Stomach (tissue), 9 donors: ENCODE data around the gene TNS3. TPM values are rescaled to one million over a fixed set of nuclear protein-coding genes. Genes with fewer than 3 reads are reported as not detected.

Experiments
- DNase-seq, 2 donors: peaks; one replicate each; pipeline versions ENCODE4 v3.0.0 to v3.0.0-alpha.2; 2013 to 2019
- H3K27ac ChIP-seq, 5 donors: fragments of 200-600 bp in 4 of 5; sonication (generic) in 4 of 5; one replicate each; pipeline ENCODE4 v1.5.1; 2013 to 2019; ENCODE audit warnings: mild to moderate bottlenecking in 1 of 5, moderate library complexity in 1 of 5
- H3K27me3 ChIP-seq, 3 donors: fragments of 200-600 bp; sonication (generic); one replicate each; pipeline ENCODE4 v1.5.1; 2017 to 2019; ENCODE audit warnings: mixed run types in 1 of 3
- H3K36me3 ChIP-seq, 4 donors: fragments of 200-600 bp; sonication (generic); 1 replicate in 3 of 4; 2 replicates in 1 of 4; pipeline ENCODE4 v1.5.1; 2016 to 2019
- H3K4me1 ChIP-seq, 4 donors: fragments of 200-600 bp; sonication (generic); one replicate each; pipeline ENCODE4 v1.5.1; 2016 to 2019
- H3K4me3 ChIP-seq, 4 donors: fragments of 200-600 bp; sonication (generic) in 3 of 4; one replicate each; pipeline ENCODE4 v1.5.1; 2016 to 2019; ENCODE audit warnings: mild to moderate bottlenecking in 1 of 4
- H3K9me3 ChIP-seq, 4 donors: fragments of 200-600 bp; sonication (generic); one replicate each; pipeline ENCODE4 v1.5.1; 2016 to 2019
- EP300 ChIP-seq: sonication (generic); formaldehyde crosslinking; IDR thresholded peaks from one replicate; pipeline ENCODE4 v1.6.1; 2017; ENCODE audit warnings: antibody characterized with exemption
- POLR2A ChIP-seq, 4 donors: fragments of 450-650 bp; IDR thresholded peaks; one replicate each; pipeline ENCODE4 v1.6.1; 2016; ENCODE audit warnings: antibody characterized with exemption in 4 of 4, control low read depth in 2 of 4, mild to moderate bottlenecking in 1 of 4, moderate library complexity in 1 of 4
- POLR2AphosphoS5 ChIP-seq, 3 donors: sonication (generic); formaldehyde crosslinking; IDR thresholded peaks; one replicate each; pipeline ENCODE4 v1.6.1; 2016; ENCODE audit warnings: antibody characterized with exemption in 3 of 3
- WGBS, 5 donors: extraction: QIAGEN DNeasy Blood & Tissue Kit in 3 of 5; methylation state at CpG; one replicate each; pipeline versions ENCODE4 v1.1.5 to v1.1.7; 2013 to 2018; 5-methylcytosine and 5-hydroxymethylcytosine counted together
- intact Hi-C: fragments of 100-400 bp; cut with DNase I; formaldehyde crosslinking; loops from one replicate; pipeline ENCODE4 v1.15.1; 2023; ENCODE audit warnings: low total_unique reads
- polyA plus RNA-seq, 3 donors: library from polyadenylated mRNA; stranded (reverse); fragments of 200-250 nt; gene quantifications; one replicate each; pipeline ENCODE4 v1.2.3, GENCODE V29; 2013
- total RNA-seq, 5 donors: library from RNA; depleted of rRNA; stranded (reverse); fragments of >200 nt; gene quantifications; one replicate each; pipeline versions ENCODE4 v1.1.0 to v1.2.3, GENCODE V29; 2014 to 2016
- TF ChIP-seq, protein P1 (sequence below), 7 experiments: fragments of 450-650 bp in 4 of 7; fragments of 200-600 bp in 3 of 7; sonication (generic) in 3 of 7; IDR thresholded peaks; one replicate each; pipeline ENCODE4 v1.5.1; 2016 to 2019; ENCODE audit warnings: antibody characterized with exemption in 7 of 7, control low read depth in 2 of 7, mild to moderate bottlenecking in 1 of 7
- donor health status: healthy with polysubstance abuse.
- donor health status: Bipolar disorder and iron deficiency.
- donor health status: healthy.

The TNS3 gene
- total and polyA plus RNA-seq, 8 donors = 10.0 to 105 (median 41.0) TPM

DNA sequence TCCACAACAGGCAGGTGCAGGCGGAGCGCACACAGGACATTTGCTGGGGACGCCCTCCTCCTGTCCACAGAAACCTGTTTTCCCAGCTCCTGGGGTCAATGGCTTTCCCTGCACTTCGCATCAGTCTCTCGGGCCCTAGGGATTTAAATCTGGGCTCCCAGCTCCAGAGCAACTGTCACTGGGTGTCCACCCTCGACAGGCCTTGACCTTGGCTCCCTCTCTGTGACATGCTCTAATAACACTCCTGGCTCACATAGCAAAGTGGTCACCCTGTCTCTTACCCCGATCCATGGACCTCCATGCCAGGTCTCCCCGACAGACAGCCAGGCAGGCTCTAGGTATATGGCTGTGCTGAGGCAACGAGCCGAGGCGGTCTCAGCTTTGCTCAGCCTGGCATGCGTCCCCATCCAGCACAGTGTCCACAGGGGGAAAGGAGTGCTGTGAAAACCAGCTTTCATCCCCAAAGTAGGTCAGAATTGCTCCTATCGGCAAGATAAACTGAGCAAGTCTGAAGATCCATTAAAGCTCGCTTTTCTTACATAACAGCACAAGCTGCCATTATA, 195.6 kb downstream of the TNS3 start:
- H3K36me3 ChIP-seq = peaks cover 10 to 48% (median 32%) of the 10 kb centered on the region in 4 donors
- TF ChIP-seq POLR2A (IDR thresholded peaks at IDR 0.05) = no peak
- TF ChIP-seq, protein P1, sequence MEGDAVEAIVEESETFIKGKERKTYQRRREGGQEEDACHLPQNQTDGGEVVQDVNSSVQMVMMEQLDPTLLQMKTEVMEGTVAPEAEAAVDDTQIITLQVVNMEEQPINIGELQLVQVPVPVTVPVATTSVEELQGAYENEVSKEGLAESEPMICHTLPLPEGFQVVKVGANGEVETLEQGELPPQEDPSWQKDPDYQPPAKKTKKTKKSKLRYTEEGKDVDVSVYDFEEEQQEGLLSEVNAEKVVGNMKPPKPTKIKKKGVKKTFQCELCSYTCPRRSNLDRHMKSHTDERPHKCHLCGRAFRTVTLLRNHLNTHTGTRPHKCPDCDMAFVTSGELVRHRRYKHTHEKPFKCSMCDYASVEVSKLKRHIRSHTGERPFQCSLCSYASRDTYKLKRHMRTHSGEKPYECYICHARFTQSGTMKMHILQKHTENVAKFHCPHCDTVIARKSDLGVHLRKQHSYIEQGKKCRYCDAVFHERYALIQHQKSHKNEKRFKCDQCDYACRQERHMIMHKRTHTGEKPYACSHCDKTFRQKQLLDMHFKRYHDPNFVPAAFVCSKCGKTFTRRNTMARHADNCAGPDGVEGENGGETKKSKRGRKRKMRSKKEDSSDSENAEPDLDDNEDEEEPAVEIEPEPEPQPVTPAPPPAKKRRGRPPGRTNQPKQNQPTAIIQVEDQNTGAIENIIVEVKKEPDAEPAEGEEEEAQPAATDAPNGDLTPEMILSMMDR (IDR thresholded peaks at IDR 0.05) = no peak
- no peak for TF ChIP-seq POLR2AphosphoS5 (IDR thresholded peaks at IDR 0.05)
- no peak for TF ChIP-seq EP300
- no peaks in the 10 kb centered on the region for H3K27me3 ChIP-seq
- no peaks in the 10 kb centered on the region for H3K9me3 ChIP-seq
- H3K4me1 ChIP-seq = peaks cover 31 to 63% (median 42%) of the 10 kb centered on the region in 4 donors
- no peak overlapping the region for H3K4me3 ChIP-seq
- intact Hi-C loops = no loop called here
- DNase-seq = peak in 1 of 2 donors; percentile 22
- peak overlapping the region in 1 of 5 donors; percentile 34 for H3K27ac ChIP-seq
- WGBS, 5 donors = 75 to 89% (median 83%) methylated on average over 12 to 14 of the region's 14 CpGs

DNA sequence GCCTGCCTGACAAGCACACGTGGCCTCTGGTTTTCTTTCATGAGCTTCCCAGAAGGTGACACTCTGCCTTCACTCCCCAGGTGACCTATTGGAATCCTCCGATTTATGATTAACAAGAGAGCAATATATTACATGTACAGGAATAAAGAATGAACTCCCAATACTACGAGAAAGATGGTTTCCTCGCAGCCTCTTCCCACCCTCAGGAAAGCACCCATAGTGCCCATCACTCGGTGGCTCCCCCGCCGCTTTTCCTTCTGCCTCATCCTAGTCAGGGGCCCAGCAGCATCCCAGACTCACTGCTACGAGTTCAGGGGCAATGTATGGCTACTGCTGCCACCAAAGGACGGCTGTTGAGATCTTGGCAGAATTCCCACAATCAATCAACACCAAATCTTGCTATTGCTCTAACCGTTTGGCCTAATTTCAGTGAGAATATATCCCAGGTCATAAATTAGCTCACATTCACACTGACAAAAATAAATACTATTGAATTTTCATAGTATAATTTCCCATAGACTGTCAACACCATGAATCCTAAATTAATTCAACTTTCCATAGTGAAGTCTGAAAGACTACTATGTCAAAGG, 196.3 kb downstream of the TNS3 start:
- DNase-seq = peak in 1 of 2 donors; percentile 9
- WGBS, 5 donors = 64 to 77% (median 75%) methylated on average over 10 of the region's 10 CpGs
- peaks cover 37 to 70% (median 49%) of the 10 kb centered on the region in 4 donors for H3K4me1 ChIP-seq

GRCh38 chr7:47384755-47385535, 197.0 kb downstream of the TNS3 start:
- Histone ChIP-seq H3K27me3 (no peaks in the 10 kb centered on the region), H3K4me3 (no peak overlapping the region), H3K9me3 (no peaks in the 10 kb centered on the region), H3K27ac (peak overlapping the region in 1 of 5 donors; percentile 12), H3K4me1 (peaks cover 44 to 77% (median 56%) of the 10 kb centered on the region in 4 donors), H3K36me3 (peaks cover 0 to 34% (median 18%) of the 10 kb centered on the region in 4 donors)
- intact Hi-C loops = no loop called here
- TF ChIP-seq, protein P1 (IDR thresholded peaks at IDR 0.05) = no peak
- TF ChIP-seq EP300 (no peak), POLR2A (IDR thresholded peaks at IDR 0.05) (no peak), POLR2AphosphoS5 (IDR thresholded peaks at IDR 0.05) (no peak)
- DNase-seq = no peak
- WGBS, 5 donors = 60 to 82% (median 76%) methylated on average over 13 of the region's 13 CpGs

More for the DNA sequence above, 196.3 kb downstream of the TNS3 start:
- peak overlapping the region in 1 of 5 donors; percentile 34 for H3K27ac ChIP-seq
- H3K36me3 ChIP-seq = peaks cover 5 to 41% (median 25%) of the 10 kb centered on the region in 4 donors
- no peak overlapping the region for H3K4me3 ChIP-seq
- no peaks in the 10 kb centered on the region for H3K9me3 ChIP-seq
- no peak for TF ChIP-seq EP300
- TF ChIP-seq, protein P1 (IDR thresholded peaks at IDR 0.05) = no peak
- no peak for TF ChIP-seq POLR2AphosphoS5 (IDR thresholded peaks at IDR 0.05)
- TF ChIP-seq POLR2A (IDR thresholded peaks at IDR 0.05) = no peak
- H3K27me3 ChIP-seq = no peaks in the 10 kb centered on the region
- intact Hi-C loops = no loop called here

GRCh38 chr7:47383696-47384445, 198.0 kb downstream of the TNS3 start:
- Histone ChIP-seq H3K9me3 (no peaks in the 10 kb centered on the region), H3K4me3 (no peak overlapping the region), H3K4me1 (peaks cover 55 to 88% (median 65%) of the 10 kb centered on the region in 4 donors), H3K27ac (peak overlapping the region in 3 of 5 donors; percentile 10 to 21 (median 12)), H3K27me3 (no peaks in the 10 kb centered on the region), H3K36me3 (peaks cover 0 to 30% (median 12%) of the 10 kb centered on the region in 4 donors)
- DNase-seq = peak in 1 of 2 donors; percentile 17
- intact Hi-C loops = no loop called here
- WGBS, 5 donors = 67 to 81% (median 72%) methylated on average over 9 to 10 of the region's 10 CpGs
- TF ChIP-seq EP300 = no peak
- TF ChIP-seq POLR2A (IDR thresholded peaks at IDR 0.05) = no peak
- TF ChIP-seq POLR2AphosphoS5 (IDR thresholded peaks at IDR 0.05) = no peak
- TF ChIP-seq, protein P1 (IDR thresholded peaks at IDR 0.05) = no peak
